Measurements from ENCODE around the gene ANKFN1. TPM values are rescaled to one million over a fixed set of nuclear protein-coding genes. Genes with fewer than 3 reads are reported as not detected.
A peak's percentile ranks its signal among the peaks of the same experiment; 100 is the strongest.

The ANKFN1 gene
- not detected in 2 replicates for total RNA-seq

GRCh38 chr17:56152874-56153602, at the start of gene ANKFN1:
Gene ANKFN1 (plus strand): TSS chr17:56153475. CDS start chr17:56212668, 59,193 bp downstream.
- no peak for DNase-seq (ENCODE audit: low read depth in 2 of 2)

GRCh38 chr17:56108811-56109284, 44.4 kb upstream of the ANKFN1 start:
- no peak for DNase-seq (ENCODE audit: low read depth in 2 of 2)

- no peak for DNase-seq (ENCODE audit: low read depth in 2 of 2)
Observed at GRCh38 chr17:56109836-56110235, 43.4 kb upstream of the ANKFN1 start.

GRCh38 chr17:56110463-56111135, 42.7 kb upstream of the ANKFN1 start:
- no peak for DNase-seq (ENCODE audit: low read depth in 2 of 2)

- no peak for DNase-seq (ENCODE audit: low read depth in 2 of 2)
Observed at GRCh38 chr17:56111706-56112485, 41.4 kb upstream of the ANKFN1 start.

GRCh38 chr17:56113486-56113885, 39.8 kb upstream of the ANKFN1 start:
- DNase-seq (ENCODE audit: low read depth in 2 of 2) = peak in 1 of 2 donors; percentile 18

- DNase-seq (ENCODE audit: low read depth in 2 of 2) = no peak
Observed at GRCh38 chr17:56114469-56114868, 38.8 kb upstream of the ANKFN1 start.

GRCh38 chr17:56119191-56119590, 34.1 kb upstream of the ANKFN1 start:
- DNase-seq (ENCODE audit: low read depth in 2 of 2) = no peak

GRCh38 chr17:56119936-56120335, 33.3 kb upstream of the ANKFN1 start:
- no peak for DNase-seq (ENCODE audit: low read depth in 2 of 2)

GRCh38 chr17:56121191-56122051, 31.9 kb upstream of the ANKFN1 start:
- DNase-seq (ENCODE audit: low read depth in 2 of 2) = no peak

- peak; percentile 39 to 49 for DNase-seq (ENCODE audit: low read depth in 2 of 2)
Observed at GRCh38 chr17:56125830-56126819, 27.1 kb upstream of the ANKFN1 start.

- no peak for DNase-seq (ENCODE audit: low read depth in 2 of 2)
Observed at GRCh38 chr17:56130026-56130425, 23.2 kb upstream of the ANKFN1 start.

- DNase-seq (ENCODE audit: low read depth in 2 of 2) = no peak
Observed at GRCh38 chr17:56130631-56131030, 22.6 kb upstream of the ANKFN1 start.

GRCh38 chr17:56131431-56131830, 21.8 kb upstream of the ANKFN1 start:
- DNase-seq (ENCODE audit: low read depth in 2 of 2) = no peak

GRCh38 chr17:56136301-56136700, 17.0 kb upstream of the ANKFN1 start:
- no peak for DNase-seq (ENCODE audit: low read depth in 2 of 2)

- no peak for DNase-seq (ENCODE audit: low read depth in 2 of 2)
Observed at GRCh38 chr17:56141046-56141839, 12.0 kb upstream of the ANKFN1 start.

GRCh38 chr17:56142325-56142724, 10.9 kb upstream of the ANKFN1 start:
- DNase-seq (ENCODE audit: low read depth in 2 of 2) = no peak

GRCh38 chr17:56142781-56143180, 10.5 kb upstream of the ANKFN1 start:
- no peak for DNase-seq (ENCODE audit: low read depth in 2 of 2)

GRCh38 chr17:56144223-56144622, 9.1 kb upstream of the ANKFN1 start:
- no peak for DNase-seq (ENCODE audit: low read depth in 2 of 2)

Data from dermis microvascular lymphatic vessel endothelial cell (primary cell).